Mesothelial cell of epicardium (in vitro differentiated cells): ENCODE measurements around the gene PTPN1. TPM values are rescaled to one million over a fixed set of nuclear protein-coding genes. Genes with fewer than 3 reads are reported as not detected.

Experiments
- DNase-seq, 2 experiments: peaks; one replicate each; pipeline ENCODE4 v3.0.0; 2021; ENCODE audit warnings: low spot score in 2 of 2; ENCODE audit not compliant: unreplicated experiment in 2 of 2
- H3K27ac Mint-ChIP-seq: 2 replicates; pipeline ENCODE4 v1.8.0; 2021; ENCODE audit warnings: mixed read lengths
- H3K27me3 Mint-ChIP-seq: 2 replicates; pipeline ENCODE4 v1.8.0; 2021; ENCODE audit warnings: low read depth, mixed read lengths
- H3K36me3 Mint-ChIP-seq: 2 replicates; pipeline ENCODE4 v1.8.0; 2021; ENCODE audit warnings: mixed read lengths
- H3K4me1 Mint-ChIP-seq: 2 replicates; pipeline ENCODE4 v1.8.0; 2021; ENCODE audit warnings: mixed read lengths
- H3K4me3 Mint-ChIP-seq: 2 replicates; pipeline ENCODE4 v1.8.0; 2021; ENCODE audit warnings: mild to moderate bottlenecking, moderate library complexity, mixed read lengths
- H3K9me3 Mint-ChIP-seq: 2 replicates; pipeline ENCODE4 v1.8.0; 2021; ENCODE audit warnings: mixed read lengths
- total RNA-seq: library from RNA; stranded (reverse); gene quantifications from 3 replicates; pipeline ENCODE4 v1.2.1, GENCODE V29; 2021
- TF ChIP-seq, protein P1 (sequence below): fragments of 200-600 bp; sonication (generic); IDR thresholded peaks from one replicate; pipeline ENCODE4 v1.5.0; 2021; ENCODE audit warnings: antibody characterized with exemption; ENCODE audit not compliant: unreplicated experiment

Gene PTPN1
- total RNA-seq, 1 donor from 2014 or later: 27.7 TPM

DNA sequence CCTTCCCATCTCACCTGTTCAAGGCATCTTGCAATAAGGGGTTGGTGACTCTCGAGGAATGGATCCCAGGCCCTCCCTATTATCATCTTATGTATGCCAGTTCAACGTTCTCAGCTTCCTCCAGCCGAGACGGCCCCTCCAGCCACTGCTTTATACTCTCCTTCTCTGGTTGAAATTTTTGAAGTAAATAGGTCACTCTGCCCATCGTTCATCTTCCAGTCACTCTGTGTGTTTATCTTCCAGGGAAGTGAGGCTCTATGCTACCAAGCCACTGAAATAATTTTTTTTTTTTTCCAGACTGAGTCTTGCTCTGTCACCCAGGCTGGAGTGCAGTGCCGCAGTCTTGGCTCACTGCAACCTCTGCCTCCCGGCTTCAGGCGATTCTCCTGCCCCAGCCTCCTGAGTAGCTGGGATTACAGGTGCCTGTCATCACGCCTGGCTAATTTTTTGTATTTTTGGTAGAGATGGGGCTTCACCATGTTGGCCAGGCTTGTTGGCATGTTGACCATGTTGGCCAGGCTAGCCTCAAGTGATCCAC, 17.0 kb downstream of the PTPN1 start:
- H3K4me3 Mint-ChIP-seq: no peak overlapping the region
- H3K36me3 Mint-ChIP-seq: peaks cover 4% of the 10 kb centered on the region
- H3K9me3 Mint-ChIP-seq: no peaks in the 10 kb centered on the region
- TF ChIP-seq, protein P1, sequence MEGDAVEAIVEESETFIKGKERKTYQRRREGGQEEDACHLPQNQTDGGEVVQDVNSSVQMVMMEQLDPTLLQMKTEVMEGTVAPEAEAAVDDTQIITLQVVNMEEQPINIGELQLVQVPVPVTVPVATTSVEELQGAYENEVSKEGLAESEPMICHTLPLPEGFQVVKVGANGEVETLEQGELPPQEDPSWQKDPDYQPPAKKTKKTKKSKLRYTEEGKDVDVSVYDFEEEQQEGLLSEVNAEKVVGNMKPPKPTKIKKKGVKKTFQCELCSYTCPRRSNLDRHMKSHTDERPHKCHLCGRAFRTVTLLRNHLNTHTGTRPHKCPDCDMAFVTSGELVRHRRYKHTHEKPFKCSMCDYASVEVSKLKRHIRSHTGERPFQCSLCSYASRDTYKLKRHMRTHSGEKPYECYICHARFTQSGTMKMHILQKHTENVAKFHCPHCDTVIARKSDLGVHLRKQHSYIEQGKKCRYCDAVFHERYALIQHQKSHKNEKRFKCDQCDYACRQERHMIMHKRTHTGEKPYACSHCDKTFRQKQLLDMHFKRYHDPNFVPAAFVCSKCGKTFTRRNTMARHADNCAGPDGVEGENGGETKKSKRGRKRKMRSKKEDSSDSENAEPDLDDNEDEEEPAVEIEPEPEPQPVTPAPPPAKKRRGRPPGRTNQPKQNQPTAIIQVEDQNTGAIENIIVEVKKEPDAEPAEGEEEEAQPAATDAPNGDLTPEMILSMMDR: no peak
- H3K27me3 Mint-ChIP-seq: no peaks in the 10 kb centered on the region
- peaks cover 10% of the 10 kb centered on the region for H3K4me1 Mint-ChIP-seq
- no peak for DNase-seq
- no peak overlapping the region for H3K27ac Mint-ChIP-seq

GRCh38 chr20:50528129-50528528, 17.9 kb downstream of the PTPN1 start:
- H3K9me3 Mint-ChIP-seq: no peaks in the 10 kb centered on the region
- H3K27me3 Mint-ChIP-seq: no peaks in the 10 kb centered on the region
- peaks cover 14% of the 10 kb centered on the region for H3K4me1 Mint-ChIP-seq
- peaks cover 2% of the 10 kb centered on the region for H3K36me3 Mint-ChIP-seq
- TF ChIP-seq, protein P1: no peak
- no peak overlapping the region for H3K27ac Mint-ChIP-seq
- no peak for DNase-seq
- no peak overlapping the region for H3K4me3 Mint-ChIP-seq

DNA sequence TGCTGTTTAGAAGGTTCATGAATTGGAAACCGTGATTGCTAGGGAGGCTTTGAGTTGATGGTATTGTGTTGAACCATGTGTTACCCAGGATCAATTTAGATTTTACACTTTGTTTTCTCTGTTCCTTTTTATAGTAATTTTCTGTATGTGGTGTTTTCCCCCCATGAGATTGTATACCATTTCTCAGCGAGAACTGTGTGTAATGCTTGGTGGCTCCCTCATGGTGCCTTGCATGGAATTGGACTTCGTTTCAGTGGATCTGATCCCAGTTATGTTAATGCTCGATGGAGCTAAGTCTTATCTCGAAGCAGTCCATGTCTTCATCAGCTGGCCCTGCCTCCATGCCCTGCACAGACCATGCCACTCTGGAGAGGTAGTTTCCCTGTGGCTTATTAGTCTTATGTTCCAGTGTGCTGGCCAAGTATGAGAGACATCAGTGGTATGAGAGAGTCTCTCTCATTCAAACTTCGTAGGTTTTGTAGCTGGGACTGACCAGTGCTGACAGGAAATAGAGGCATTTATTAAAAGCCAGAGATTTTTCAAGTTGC, 18.7 kb downstream of the PTPN1 start:
- peak overlapping the region; percentile 69 for H3K27ac Mint-ChIP-seq
- no peaks in the 10 kb centered on the region for H3K27me3 Mint-ChIP-seq
- DNase-seq: no peak
- H3K36me3 Mint-ChIP-seq: peaks cover 2% of the 10 kb centered on the region
- TF ChIP-seq, protein P1: no peak
- H3K9me3 Mint-ChIP-seq: no peaks in the 10 kb centered on the region
- peaks cover 19% of the 10 kb centered on the region for H3K4me1 Mint-ChIP-seq
- H3K4me3 Mint-ChIP-seq: no peak overlapping the region

- Mint-ChIP-seq H3K4me3 (no peak overlapping the region), H3K36me3 (no peaks in the 10 kb centered on the region), H3K27ac (no peak overlapping the region), H3K27me3 (no peaks in the 10 kb centered on the region), H3K4me1 (peaks cover 35% of the 10 kb centered on the region), H3K9me3 (no peaks in the 10 kb centered on the region)
- no peak for DNase-seq
- TF ChIP-seq, protein P1: no peak
Observed at GRCh38 chr20:50532221-50532620, 22.0 kb downstream of the PTPN1 start.

DNA sequence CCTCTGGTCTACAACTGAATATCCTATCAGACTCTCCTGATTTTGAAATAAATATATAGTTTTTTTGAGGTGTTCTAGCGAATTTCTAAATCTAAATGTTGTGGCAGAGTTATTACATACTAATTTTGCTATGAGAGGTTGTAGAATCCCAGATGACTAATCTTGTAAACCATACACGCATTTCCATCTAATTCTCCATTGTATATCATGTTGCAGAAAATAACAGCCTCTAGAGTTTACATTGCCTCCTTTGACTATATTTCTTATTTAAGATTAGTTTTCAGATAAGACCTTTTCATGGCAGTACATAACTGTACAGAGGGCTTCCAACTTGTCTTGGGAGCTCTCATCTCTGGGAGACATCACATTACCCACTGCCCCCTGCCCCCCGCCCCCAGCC, 22.9 kb downstream of the PTPN1 start:
- no peak for DNase-seq
- H3K36me3 Mint-ChIP-seq: no peaks in the 10 kb centered on the region
- H3K4me1 Mint-ChIP-seq: peaks cover 42% of the 10 kb centered on the region
- TF ChIP-seq, protein P1: no peak
- H3K9me3 Mint-ChIP-seq: no peaks in the 10 kb centered on the region
- H3K27ac Mint-ChIP-seq: no peak overlapping the region
- no peaks in the 10 kb centered on the region for H3K27me3 Mint-ChIP-seq
- no peak overlapping the region for H3K4me3 Mint-ChIP-seq
